B cell (primary cell): Measurements from ENCODE around the gene HPS6.

Experiments
- EZH2 ChIP-seq: IDR thresholded peaks from 2 replicates; pipeline ENCODE4 v1.6.1; 2012; ENCODE audit warnings: borderline replicate concordance, low read depth, mild to moderate bottlenecking, moderate library complexity, low read length; ENCODE audit not compliant: insufficient read depth, poor library complexity, severe bottlenecking
- TF ChIP-seq, protein P1 (sequence below): fragments of 200-600 bp; IDR thresholded peaks from one replicate; pipeline ENCODE4 v1.8.0; 2022; ENCODE audit warnings: antibody characterized with exemption, mild to moderate bottlenecking

DNA sequence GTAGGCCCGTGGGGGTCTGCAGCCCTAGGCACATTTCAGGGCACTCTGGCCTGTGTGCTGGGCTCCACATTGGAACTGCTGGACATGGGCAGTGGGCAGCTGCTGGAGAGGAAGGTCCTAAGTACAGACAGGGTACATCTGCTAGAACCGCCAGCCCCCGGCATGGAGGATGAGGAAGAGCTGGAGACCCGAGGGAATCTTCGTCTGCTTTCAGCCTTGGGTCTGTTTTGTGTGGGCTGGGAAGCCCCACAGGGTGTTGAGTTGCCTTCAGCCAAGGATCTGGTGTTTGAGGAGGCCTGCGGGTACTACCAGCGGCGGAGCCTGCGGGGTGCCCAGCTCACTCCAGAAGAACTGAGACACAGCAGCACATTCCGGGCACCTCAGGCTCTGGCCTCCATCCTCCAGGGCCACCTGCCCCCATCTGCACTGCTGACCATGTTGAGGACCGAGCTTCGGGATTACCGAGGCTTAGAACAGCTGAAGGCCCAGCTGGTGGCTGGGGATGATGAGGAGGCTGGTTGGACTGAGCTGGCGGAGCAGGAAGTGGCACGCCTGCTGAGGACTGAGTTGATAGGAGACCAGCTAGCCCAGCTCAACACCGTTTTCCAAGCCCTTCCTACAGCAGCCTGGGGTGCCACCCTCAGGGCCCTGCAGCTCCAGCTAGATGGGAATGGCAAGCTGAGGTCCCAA lies 1.4 kb downstream of the HPS6 start:
- TF ChIP-seq, protein P1, sequence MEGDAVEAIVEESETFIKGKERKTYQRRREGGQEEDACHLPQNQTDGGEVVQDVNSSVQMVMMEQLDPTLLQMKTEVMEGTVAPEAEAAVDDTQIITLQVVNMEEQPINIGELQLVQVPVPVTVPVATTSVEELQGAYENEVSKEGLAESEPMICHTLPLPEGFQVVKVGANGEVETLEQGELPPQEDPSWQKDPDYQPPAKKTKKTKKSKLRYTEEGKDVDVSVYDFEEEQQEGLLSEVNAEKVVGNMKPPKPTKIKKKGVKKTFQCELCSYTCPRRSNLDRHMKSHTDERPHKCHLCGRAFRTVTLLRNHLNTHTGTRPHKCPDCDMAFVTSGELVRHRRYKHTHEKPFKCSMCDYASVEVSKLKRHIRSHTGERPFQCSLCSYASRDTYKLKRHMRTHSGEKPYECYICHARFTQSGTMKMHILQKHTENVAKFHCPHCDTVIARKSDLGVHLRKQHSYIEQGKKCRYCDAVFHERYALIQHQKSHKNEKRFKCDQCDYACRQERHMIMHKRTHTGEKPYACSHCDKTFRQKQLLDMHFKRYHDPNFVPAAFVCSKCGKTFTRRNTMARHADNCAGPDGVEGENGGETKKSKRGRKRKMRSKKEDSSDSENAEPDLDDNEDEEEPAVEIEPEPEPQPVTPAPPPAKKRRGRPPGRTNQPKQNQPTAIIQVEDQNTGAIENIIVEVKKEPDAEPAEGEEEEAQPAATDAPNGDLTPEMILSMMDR: no peak
- TF ChIP-seq EZH2: no peak
